Adrenal gland (tissue), 5 donors: Measurements from ENCODE around the gene FNBP1.

ENCODE experiments used
- POLR2A ChIP-seq, 2 donors: fragments of 450-650 bp; IDR thresholded peaks; one replicate each; pipeline ENCODE4 v1.6.1; 2017; ENCODE audit warnings: antibody characterized with exemption in 2 of 2, mild to moderate bottlenecking in 2 of 2, moderate library complexity in 1 of 2
- TF ChIP-seq, protein P1 (sequence below), 6 experiments: fragments of 450-650 bp in 4 of 6; fragments of 200-600 bp in 2 of 6; sonication (generic) in 1 of 6; IDR thresholded peaks; 1 replicate in 5 of 6; 2 replicates in 1 of 6; pipeline versions ENCODE4 v1.5.1 to v1.8.0; 2016 to 2021; ENCODE audit warnings: antibody characterized with exemption in 6 of 6, mild to moderate bottlenecking in 2 of 6, moderate library complexity in 1 of 6
- donor health status: DM: no; HTN: no; CAD: no.

DNA sequence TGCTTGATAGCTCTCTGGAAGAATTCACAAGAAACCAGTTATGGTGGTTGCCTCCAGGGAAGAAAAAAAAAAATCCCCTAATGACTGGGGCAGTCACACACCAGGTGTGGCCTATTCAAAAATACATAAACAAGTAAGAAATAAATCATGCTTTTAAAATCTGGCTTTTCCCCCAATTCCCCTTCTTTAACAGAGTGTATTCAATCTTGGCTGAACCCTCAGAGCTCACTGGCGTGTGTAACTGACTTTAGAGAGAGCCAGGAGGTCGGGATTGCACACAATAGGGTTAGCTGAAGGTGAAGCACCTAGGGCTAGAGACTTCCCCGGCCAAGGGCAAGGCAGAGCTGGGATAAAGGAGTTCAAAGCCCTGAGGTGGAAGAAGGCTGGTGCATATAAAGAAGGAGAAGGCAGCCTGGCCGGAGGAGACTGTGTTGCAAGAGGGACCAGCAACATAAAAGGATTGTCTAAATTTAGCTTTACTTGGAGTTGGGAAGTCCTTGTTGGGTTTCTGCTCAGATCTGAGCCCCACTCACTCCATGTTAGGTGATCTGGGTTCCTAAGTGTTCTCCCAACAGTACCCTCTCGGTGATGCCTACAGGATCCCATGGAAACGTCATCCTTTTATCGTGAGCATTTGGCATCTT lies 19.7 kb downstream of the FNBP1 start:
- TF ChIP-seq, protein P1, sequence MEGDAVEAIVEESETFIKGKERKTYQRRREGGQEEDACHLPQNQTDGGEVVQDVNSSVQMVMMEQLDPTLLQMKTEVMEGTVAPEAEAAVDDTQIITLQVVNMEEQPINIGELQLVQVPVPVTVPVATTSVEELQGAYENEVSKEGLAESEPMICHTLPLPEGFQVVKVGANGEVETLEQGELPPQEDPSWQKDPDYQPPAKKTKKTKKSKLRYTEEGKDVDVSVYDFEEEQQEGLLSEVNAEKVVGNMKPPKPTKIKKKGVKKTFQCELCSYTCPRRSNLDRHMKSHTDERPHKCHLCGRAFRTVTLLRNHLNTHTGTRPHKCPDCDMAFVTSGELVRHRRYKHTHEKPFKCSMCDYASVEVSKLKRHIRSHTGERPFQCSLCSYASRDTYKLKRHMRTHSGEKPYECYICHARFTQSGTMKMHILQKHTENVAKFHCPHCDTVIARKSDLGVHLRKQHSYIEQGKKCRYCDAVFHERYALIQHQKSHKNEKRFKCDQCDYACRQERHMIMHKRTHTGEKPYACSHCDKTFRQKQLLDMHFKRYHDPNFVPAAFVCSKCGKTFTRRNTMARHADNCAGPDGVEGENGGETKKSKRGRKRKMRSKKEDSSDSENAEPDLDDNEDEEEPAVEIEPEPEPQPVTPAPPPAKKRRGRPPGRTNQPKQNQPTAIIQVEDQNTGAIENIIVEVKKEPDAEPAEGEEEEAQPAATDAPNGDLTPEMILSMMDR (IDR thresholded peaks at IDR 0.05) = no peak
- no peak for TF ChIP-seq POLR2A (IDR thresholded peaks at IDR 0.05)
